Activated CD4-positive, alpha-beta T cell treated with anti-CD3 and anti-CD28 coated beads, Interleukin-2, Interleukin-6, amounts not matched to agents 100 ng/mL and 50 ng/mL, durations not matched to agents 16 hours and 8 hours (primary cell): ENCODE results near the gene MCM6.
"Not testable (repeated sequence)": the region's sequence is repeated elsewhere in the genome, so short reads cannot be mapped to it uniquely, and the experiment has no call there.

Source experiments
- DNase-seq: peaks from one replicate; pipeline ENCODE4 v3.0.0-alpha.2; 2020

The MCM6 gene

DNA sequence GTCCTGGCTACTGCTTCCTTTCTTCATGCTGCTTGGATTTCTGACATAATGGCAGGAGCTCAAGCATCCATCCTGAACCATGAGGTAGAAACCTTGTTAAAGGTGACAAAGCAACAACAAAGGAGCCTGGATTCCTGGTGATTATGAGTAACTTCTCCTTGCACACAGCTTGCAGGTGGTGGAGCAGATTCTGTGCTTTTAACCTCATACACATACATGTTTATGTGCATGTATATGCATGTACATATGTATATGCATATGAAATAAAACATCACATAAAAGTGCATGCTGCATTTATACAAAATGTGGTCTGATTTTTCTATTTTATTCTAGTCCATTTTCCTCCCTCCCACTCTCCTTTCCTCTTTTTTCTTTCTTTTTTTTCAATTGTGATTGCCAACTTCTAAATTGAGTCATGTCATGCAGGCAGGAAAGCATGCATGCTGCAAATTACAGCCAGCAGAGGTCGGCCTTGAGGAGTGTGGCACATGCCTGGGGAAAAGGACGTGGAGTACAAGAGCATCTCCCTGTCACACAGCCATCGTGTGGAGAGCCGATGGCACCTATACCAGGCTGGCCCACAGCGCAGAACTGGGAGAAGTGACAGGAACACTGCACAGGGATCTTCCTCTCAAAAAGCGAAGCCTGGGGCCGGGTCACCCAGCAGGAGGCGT, 57.2 kb downstream of the MCM6 start:
- DNase-seq = peak; percentile 84

DNA sequence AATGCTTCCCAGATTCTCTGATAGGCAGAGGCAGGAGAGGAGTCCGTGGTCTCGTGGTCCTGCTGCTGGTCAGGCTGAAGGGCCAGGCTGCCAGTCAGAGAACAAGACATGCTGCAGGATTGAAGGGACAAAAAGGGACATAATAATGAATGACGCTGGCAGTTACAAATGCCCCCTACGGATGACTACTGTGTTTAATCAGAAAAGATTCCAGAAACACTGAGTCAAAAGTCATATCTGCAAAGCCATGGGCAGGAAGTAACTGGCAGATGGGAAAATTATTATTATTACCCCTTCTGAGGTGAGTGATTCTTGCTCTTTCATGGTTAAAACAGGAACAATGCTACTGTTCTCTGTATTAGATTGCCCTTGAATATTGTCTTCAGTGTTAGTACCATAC, 58.3 kb downstream of the MCM6 start:
- DNase-seq = no peak

DNA sequence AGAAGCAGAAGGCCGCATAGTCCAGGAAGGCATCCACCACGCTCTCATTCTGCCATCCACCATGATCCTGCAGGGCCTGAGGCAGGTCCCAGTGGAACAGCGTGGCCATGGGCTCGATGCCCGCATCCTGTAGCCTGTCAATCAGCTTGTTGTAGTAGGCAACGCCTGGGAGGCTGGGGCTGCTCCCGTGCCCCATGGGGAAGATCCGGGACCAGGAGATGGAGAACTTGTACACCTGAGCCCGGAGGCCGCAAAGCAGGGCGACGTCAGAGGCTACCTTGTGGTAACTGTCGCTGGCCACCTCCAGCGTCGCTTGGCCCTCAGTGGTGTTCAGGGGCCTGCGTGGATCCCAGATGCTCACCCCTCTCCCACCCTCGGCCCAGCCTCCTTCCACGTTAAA, 58.8 kb downstream of the MCM6 start:
- no peak for DNase-seq

DNA sequence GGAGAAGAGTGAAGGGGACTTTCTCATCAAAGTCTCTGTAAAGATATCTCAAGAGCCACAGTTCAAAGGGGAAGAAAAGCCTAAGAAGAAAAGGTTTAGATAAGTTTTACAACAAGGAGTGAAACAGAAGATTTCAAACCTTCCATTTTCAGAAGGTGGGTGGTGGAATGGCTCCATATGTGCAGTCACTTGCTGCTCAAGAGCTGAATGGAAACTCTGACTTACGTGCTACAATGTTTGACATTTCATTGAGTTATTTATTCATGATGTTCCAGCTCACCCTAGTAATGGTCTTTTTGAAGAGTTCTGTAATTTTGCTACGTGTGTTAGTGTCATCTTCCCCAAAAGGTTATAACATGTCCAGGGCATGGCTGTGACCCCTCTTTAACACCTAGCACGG, 61.0 kb downstream of the MCM6 start:
- no peak for DNase-seq

DNA sequence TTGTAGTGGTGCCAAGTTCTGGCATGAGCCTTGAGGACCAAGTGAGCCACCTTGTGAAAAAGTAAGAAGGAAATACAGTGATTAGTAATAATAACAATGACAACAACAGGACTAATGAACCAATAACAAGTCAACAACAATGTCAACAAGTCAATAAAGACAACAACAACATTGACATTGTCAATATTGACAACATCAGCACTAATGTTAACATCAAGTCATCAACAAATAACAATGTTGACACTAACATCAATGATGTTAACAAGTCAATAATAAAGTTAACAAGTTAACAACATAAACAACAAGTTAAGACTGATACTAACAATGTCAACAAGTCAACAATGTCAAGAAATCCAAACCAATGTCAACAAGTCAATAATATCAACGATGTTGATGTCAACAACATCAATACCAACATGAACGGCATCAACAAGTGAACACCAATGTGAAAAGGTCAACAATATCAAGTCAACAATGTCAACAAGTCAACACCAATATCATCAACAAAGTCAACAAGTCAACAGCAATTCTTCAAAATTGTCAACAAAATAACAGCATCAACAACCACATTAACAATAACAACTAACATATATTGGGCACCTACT, 63.2 kb downstream of the MCM6 start:
- no peak for DNase-seq

DNA sequence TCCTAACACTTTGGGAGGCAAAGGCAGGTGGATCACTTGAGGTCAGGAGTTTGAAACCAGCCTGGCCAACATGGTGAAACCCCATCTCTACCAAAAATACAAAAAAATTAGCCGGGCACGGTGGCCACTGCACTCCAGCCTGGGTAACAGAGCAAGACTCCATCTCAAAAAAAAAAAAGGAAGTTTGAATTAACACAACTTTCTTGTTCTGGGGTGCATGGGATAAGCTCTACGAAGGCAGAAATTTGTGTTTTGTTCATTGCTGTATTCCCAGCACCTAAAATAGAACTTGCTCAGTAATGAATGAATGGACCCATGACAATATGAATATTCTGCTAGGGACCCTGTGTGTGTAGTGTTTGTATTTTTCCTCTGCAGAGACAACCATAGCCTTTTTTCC, 68.4 kb downstream of the MCM6 start:
- DNase-seq = not testable (repeated sequence)

DNA sequence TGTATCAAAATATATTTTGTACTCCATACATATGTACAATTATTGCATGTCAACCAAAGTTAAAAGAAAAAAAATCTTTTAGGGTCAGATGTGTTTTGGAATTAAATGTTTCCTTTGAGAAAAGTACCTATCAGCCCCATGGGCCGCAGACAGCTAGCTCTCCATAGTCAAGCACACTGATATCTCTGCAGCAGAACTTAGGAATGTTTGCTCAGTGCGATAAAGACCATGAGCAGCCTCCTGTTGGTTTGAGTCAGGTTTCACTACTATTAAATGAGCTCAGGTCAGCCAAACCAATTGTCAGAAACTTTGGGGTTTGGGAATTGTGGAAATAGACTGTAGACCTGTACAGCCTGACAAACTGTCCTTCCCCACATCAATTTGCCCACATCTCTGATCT, 73.0 kb downstream of the MCM6 start:
- no peak for DNase-seq

DNA sequence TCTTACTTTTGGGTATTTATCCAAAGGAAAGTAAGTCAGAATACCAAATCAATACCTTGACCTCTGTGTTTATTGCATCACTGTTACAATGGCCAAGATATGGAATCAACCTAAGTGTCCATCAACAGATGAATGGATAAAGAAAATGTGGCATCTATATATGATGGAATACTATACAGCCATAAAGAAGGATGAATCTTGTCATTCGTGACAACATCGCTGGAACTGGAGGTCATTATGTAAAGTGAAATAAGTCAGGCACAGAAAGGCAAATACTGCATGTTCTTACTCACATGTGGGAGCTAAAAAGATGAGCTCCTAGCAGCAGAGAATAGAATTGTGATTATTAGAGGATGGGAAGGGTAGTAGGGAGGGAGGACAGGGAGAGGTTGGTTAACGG, 73.9 kb downstream of the MCM6 start:
- no peak for DNase-seq

DNA sequence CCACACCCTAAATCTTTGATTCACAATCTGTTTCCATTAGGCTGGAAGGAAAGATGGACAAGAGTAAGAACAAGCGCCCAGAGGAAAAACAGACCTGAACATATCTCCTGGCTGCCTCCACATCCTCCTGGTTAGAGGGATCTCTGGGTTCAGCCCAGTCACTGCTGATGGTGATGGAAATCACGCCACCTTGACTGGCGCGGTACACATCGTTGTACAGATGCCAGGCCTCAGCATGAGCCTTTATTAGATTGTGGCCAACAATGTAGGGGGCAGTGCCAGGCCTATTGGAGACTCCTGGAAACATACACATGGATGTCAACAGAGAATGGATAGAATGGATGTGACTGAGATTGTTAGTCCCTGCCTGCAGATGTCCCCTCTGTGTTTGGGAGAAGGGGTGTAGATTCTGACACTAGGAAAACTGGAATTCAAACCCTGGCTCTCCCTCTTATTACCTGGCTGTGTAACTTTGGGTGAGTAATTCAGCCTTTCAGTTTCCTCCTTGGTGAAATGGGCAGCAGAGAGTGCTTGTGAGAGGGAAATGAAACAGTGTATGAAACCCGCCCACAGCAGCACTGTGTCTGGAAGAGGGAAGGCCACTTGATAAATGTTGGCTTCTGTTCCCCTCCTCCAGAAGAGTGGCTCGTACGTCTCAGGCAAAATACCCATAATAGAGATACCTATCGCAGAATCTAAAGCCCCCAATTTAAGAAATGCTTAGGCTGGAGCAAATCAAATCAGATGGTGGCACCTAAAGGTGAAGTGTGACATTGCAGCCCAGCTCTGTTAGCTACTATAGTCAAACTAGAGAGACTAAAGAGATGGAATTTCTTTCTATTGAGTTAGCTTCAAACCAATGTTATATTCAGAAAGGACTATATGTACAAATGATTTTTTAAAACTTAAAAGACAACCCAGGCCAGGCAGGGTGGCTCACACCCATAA, 75.5 kb downstream of the MCM6 start:
- no peak for DNase-seq

DNA sequence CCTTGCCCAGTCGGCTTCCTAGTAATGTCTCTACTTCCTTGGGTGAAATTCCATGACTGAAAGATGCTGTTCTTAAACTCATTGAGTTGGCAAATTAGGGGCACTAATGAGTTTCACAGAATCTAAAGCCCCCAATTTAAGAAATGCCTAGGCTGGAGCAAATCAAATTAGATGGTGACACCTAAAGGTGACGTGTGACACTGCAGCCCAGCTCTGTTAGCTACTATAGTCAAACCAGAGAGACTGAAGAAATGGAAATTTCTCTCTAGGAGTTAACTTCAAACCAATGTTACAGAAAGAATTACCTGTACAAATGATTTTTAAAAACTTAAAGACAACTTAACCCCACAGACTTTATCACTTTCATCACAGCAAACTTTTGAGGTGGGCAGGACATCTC, 76.5 kb downstream of the MCM6 start:
- DNase-seq = no peak

DNA sequence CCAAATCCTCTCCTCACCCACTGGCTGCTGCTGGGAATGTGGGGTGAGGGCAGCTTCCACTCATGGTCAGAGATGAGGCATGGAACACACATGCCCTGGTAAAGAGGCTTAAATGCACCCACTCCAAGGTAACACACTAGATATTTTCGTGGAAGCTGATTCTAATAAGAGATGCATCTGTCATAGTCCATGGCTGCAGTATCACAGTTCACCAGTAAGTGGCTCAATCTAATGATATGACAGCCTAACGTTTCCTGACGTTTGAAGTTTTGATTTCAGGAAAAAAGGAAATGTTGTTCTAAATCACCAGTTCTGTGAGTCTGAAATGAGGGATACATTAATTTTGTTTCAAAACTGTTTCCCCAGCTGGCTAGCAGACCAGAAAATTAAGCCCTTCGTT, 77.5 kb downstream of the MCM6 start:
- no peak for DNase-seq

DNA sequence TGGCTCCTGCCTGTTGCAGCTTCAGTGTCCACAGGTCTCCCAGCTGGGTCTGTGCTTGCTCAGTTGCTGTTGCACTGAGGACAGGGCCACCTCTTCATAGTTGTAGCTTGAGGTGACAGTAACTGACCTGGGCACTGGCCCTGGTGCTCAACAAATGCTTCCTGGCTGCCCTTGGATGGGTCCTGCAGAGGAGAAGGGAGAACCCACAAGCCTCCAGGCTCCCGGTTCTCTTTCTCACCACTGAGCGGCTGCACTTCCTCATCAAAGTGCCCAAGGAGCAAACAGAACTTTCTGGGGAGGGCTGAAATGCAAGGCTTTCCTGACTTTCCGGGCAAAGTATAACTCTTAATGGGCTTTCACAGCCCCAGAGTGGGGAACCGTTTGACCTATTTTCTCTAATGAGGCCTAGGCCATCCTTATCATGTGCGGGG, 78.0 kb downstream of the MCM6 start:
- DNase-seq = no peak

DNA sequence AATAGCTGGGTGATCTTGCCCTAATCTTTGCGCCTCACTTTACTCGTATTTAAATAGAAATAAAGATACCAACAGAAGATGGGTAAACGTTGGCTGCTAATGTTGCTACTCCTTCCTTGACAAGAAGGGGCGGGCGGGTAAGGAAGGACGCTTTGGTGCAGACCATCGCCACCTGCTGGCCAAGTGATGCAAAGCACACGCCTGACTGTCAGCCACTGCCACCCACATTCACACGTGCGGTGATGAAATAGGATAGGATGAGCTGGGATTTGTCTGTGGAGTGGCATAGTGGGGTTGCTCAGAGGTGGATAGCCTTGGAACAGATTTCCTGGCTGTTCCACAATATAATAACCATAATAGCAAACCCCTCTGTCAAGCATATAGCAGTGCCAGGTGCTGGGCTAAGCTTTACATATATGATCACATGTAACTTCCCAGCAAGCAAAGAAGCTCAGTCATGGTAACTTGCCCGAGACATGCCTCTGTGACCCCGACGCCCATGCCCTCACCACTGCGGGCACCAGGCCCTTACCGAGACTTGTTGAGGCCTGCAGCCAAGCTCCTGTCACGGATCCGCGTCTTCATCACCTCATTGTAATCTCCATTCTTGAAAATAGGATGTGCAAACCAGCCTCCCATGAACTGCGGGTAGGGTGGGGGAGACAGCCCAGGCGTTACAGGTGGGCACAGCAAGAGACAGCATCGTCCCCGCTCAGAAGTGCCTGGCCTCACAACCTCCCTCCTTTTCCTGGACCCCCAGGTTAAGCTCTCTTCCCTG, 78.6 kb downstream of the MCM6 start:
- DNase-seq = peak; percentile 85

DNA sequence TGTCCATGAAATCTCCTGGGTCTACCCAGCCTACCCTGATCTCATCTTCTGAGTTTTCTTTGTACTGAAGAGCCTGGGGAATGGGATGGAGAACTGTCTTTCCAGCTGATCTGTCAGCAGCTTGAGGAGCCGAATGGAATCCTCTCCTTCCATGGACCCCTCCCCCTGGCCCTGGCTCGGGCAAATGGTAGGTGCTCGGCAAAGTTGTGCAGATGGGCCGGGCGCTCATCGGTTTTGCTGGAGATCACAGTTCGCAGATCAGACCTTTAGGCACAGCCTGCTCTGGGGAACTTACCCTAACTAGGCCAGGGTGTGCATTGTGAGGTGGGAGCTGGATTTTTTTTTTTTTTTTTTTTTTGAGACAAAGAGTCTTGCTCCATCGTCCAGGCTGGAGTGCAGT, 79.6 kb downstream of the MCM6 start:
- no peak for DNase-seq

DNA sequence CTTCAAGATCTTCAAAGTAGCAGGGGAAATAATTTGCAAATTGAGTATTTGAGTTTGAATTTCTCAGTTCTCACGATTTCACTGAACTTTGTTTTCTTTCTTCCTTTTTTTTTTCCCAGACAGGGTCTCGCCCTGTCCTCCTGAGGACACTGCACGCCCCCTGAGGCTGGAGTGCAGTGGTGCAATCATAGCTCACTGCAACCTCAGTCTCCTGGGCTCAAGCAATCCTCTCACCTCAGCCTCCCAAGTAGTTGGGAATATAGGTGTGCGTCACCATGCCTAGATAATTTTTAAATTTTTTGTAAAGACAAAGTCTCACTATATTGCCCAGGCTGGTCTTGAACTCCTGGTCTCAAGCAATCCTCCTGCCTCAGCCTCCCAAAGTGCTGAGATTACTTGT, 80.6 kb downstream of the MCM6 start:
- DNase-seq = not testable (repeated sequence)

DNA sequence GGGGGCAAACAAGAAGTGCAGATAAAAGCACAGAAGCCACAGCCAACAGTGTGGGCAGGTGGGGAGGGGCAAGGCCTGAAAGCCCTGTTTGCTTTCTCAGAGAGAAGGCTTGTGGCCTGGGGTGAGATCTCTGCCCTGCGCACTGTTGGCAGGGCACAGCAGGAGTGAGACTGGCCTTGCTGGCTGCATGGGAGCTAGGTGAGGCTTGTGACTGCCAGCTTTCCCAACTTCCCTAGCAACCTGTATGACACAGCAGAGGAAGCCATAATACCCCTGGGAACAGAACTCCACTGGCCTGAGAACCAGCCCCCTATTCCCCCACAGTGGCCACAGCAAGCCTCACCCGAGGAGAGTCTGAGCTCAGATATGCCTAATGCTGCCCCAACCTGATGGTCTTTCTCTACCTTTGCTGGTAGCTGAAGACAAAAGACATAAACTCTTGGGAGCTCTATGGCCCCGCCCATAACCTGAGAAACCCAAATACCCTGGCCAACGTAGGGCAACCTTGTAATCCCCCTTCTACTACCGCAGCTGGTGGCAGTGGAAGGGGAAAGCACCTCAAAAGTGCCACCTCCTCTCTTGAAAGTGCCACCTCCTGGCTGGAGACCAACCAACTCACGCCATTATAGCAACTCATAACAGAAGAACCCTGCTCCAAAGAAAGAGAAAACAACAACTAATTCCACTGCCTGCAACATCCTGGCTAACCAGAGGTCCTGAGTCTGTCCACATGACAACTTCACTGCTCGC, 83.7 kb downstream of the MCM6 start:
- DNase-seq = peak; percentile 49

DNA sequence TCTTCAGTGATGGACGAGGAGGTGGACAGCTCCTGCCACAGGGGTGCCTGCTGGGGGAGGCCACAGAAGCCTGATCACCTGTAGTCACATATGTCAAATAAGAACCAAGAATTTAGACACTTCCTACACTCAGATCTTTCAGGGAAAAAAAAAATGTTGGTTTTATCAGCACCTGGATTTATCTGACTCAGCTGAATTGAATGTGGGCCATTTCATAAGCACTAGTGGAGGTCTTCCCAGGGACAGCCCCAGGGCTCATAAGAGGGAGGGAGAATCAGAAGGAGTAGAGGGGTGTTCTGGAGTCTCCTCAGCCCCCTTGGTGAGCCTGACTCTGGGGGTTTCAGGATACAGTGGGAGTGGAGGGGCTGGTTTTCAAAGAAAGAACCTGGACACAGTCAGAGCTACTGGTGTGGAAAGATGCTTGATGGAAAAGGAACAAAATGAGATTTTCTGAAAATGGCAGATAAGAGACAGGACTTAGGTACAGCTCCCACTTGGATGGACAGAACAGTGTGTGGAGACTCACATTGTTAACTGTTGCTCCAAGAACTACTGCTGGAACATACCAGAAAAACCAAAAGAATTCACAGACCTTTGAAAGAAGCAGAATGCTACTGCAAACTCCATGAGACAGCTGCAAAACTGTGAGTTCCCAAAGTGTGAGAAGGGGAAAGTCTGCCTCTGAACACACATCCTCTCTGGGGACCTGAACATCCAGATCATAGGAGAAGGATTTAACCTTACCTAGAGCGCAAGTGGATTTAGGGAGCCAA, 84.6 kb downstream of the MCM6 start:
- DNase-seq = no peak

DNA sequence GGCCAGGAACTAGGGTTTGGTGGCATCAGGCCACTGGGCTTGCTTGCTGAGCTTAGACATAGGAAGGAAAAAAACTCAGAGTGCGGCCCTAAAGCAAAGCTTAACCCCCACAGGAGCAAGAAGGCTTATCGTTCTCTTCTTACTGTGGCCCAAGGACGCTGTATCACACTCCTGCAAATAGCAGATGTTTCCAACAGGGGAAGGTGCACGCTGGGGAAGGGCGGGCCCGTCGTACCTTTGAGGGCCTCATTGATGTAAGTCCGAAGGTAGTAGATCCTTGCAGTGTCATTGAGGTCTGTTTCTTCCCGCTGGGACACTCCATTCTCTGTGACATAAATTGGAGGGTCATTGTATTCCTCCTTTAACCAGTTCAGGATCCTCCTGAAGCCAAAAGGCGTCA, 85.8 kb downstream of the MCM6 start:
- no peak for DNase-seq
